Cardiac muscle cell (in vitro differentiated cells and primary cell): ENCODE measurements around the gene PPP3CA. TPM values are rescaled to one million over a fixed set of nuclear protein-coding genes. Genes with fewer than 3 reads are reported as not detected.

Experiments used
- DNase-seq, 2 donors: peaks; one replicate each; pipeline versions ENCODE4 v3.0.0 to v3.0.0-alpha.2; 2010 to 2017; ENCODE audit warnings: low read depth in 1 of 2, low spot score in 1 of 2
- H3K27ac ChIP-seq: fragments of 200-600 bp; sonication (generic); 2 replicates; pipeline ENCODE4 v1.5.1; 2016
- H3K27me3 ChIP-seq: fragments of 200-600 bp; sonication (generic); 2 replicates; pipeline ENCODE4 v1.6.0; 2016; ENCODE audit warnings: control low read depth
- H3K36me3 ChIP-seq: fragments of 200-600 bp; sonication (generic); 2 replicates; pipeline ENCODE4 v1.5.1; 2016; ENCODE audit warnings: control low read depth
- H3K4me1 ChIP-seq: fragments of 200-600 bp; sonication (generic); 2 replicates; pipeline ENCODE4 v1.8.1; 2017; ENCODE audit warnings: low read depth, mild to moderate bottlenecking, mixed run types
- H3K4me3 ChIP-seq: fragments of 200-600 bp; sonication (generic); 2 replicates; pipeline ENCODE4 v1.5.1; 2016; ENCODE audit warnings: mild to moderate bottlenecking
- H3K9me3 ChIP-seq: fragments of 200-600 bp; sonication (generic); 2 replicates; pipeline ENCODE4 v1.5.1; 2017; ENCODE audit warnings: low read depth, mild to moderate bottlenecking, control low read depth
- CTCF ChIP-seq: IDR thresholded peaks from 2 replicates; pipeline ENCODE4 v1.5.1; 2012; ENCODE audit warnings: low read depth, mild to moderate bottlenecking, low read length
- polyA plus RNA-seq: library from polyadenylated mRNA; unstranded; fragments of >200 nt; fragmentation: Nextera tagmentation; extraction: Ambion mirVana; gene quantifications from 2 replicates; pipeline ENCODE4 v1.2.1, GENCODE V29; 2016
- total RNA-seq: library from RNA; depleted of rRNA; stranded (reverse); fragments of >200 nt; gene quantifications from 2 replicates; pipeline ENCODE4 v1.2.3, GENCODE V29; 2016

The PPP3CA gene
- total and polyA plus RNA-seq, 2 experiments from 2014 or later, result 8.2 to 21.3 TPM

- Histone ChIP-seq H3K27me3 (no peaks in the 10 kb centered on the region), H3K36me3 (no peaks in the 10 kb centered on the region), H3K9me3 (no peaks in the 10 kb centered on the region), H3K27ac (no peak overlapping the region), H3K4me3 (no peak overlapping the region), H3K4me1 (no peaks in the 10 kb centered on the region)
- no peak for DNase-seq
- TF ChIP-seq CTCF, result no peak
These were observed 367.6 kb downstream of the PPP3CA start for GRCh38 chr4:100979736-100980135.

GRCh38 chr4:100977746-100978397 lies 369.5 kb downstream of the PPP3CA start:
- peak in 1 of 2 donors; percentile 62 for DNase-seq
- Histone ChIP-seq H3K9me3 (no peaks in the 10 kb centered on the region), H3K27ac (no peak overlapping the region), H3K27me3 (no peaks in the 10 kb centered on the region), H3K4me3 (no peak overlapping the region), H3K4me1 (no peaks in the 10 kb centered on the region), H3K36me3 (no peaks in the 10 kb centered on the region)
- no peak for TF ChIP-seq CTCF

GRCh38 chr4:100977274-100977673 lies 370.1 kb downstream of the PPP3CA start:
- no peaks in the 10 kb centered on the region for H3K27me3 ChIP-seq
- no peaks in the 10 kb centered on the region for H3K4me1 ChIP-seq
- H3K9me3 ChIP-seq, result no peaks in the 10 kb centered on the region
- H3K27ac ChIP-seq, result no peak overlapping the region
- H3K36me3 ChIP-seq, result no peaks in the 10 kb centered on the region
- DNase-seq, result no peak
- no peak overlapping the region for H3K4me3 ChIP-seq
- no peak for TF ChIP-seq CTCF
